Measurements from ENCODE around the gene KRT33B. TPM values are rescaled to one million over a fixed set of nuclear protein-coding genes. Genes with fewer than 3 reads are reported as not detected.
"Not testable (repeated sequence)": the region's sequence is repeated elsewhere in the genome, so short reads cannot be mapped to it uniquely, and the experiment has no call there.

The KRT33B gene
- total RNA-seq, 1 donor from 2014 or later = not detected

- DNase-seq; intact Hi-C loops (cut with micrococcal nuclease); ATAC-seq: not testable (repeated sequence)
Measured at GRCh38 chr17:41395044-41395443, 25.4 kb upstream of the KRT33B start.

GRCh38 chr17:41394254-41394996 is 24.8 kb upstream of the KRT33B start:
- intact Hi-C loops (cut with micrococcal nuclease) = no loop called here
- ATAC-seq (no peak), DNase-seq (no peak)

- intact Hi-C loops (cut with micrococcal nuclease) = no loop called here
- ATAC-seq (peak; percentile 28), DNase-seq (no peak)
Measured at GRCh38 chr17:41393826-41394225, 24.2 kb upstream of the KRT33B start.

GRCh38 chr17:41393294-41393693 is 23.7 kb upstream of the KRT33B start:
- ATAC-seq (peak; percentile 99), DNase-seq (peak; percentile 43)
- intact Hi-C loops (cut with micrococcal nuclease) = no loop called here

- intact Hi-C loops (cut with micrococcal nuclease) = no loop called here
- DNase-seq (no peak), ATAC-seq (no peak)
Measured at GRCh38 chr17:41392278-41392677, 22.7 kb upstream of the KRT33B start.

GRCh38 chr17:41391535-41391934 is 21.9 kb upstream of the KRT33B start:
- ATAC-seq (no peak), DNase-seq (no peak)
- intact Hi-C loops (cut with micrococcal nuclease) = no loop called here

GRCh38 chr17:41390411-41390938 is 20.9 kb upstream of the KRT33B start:
- DNase-seq = no peak
- ATAC-seq = no peak
- intact Hi-C loops (cut with micrococcal nuclease) = no loop called here

- DNase-seq (no peak), ATAC-seq (no peak)
- intact Hi-C loops (cut with micrococcal nuclease) = no loop called here
Measured at GRCh38 chr17:41387670-41388069, 18.1 kb upstream of the KRT33B start.

- DNase-seq = no peak
- no peak for ATAC-seq
- intact Hi-C loops (cut with micrococcal nuclease) = no loop called here
Measured at GRCh38 chr17:41386227-41386626, 16.6 kb upstream of the KRT33B start.

- intact Hi-C loops (cut with micrococcal nuclease) = no loop called here
- ATAC-seq (no peak), DNase-seq (no peak)
Measured at GRCh38 chr17:41383690-41384089, 14.1 kb upstream of the KRT33B start.

GRCh38 chr17:41382394-41382793 is 12.8 kb upstream of the KRT33B start:
- intact Hi-C loops (cut with micrococcal nuclease) = no loop called here
- no peak for ATAC-seq
- DNase-seq = no peak

- ATAC-seq; DNase-seq; intact Hi-C loops (cut with micrococcal nuclease): not testable (repeated sequence)
Measured at GRCh38 chr17:41381943-41382342, 12.3 kb upstream of the KRT33B start, which contains the start of gene KRT34. KRT34 (minus strand) TSS chr17:41382306; CDS start chr17:41382246, 60 bp downstream.

- intact Hi-C loops (cut with micrococcal nuclease); ATAC-seq; DNase-seq: not testable (repeated sequence)
Measured at GRCh38 chr17:41380091-41380490, 10.5 kb upstream of the KRT33B start.

GRCh38 chr17:41377546-41377945 is 7.9 kb upstream of the KRT33B start:
- ATAC-seq = no peak
- DNase-seq = no peak
- intact Hi-C loops (cut with micrococcal nuclease) = no loop called here

GRCh38 chr17:41369023-41369422 is 590 bp downstream of the KRT33B start:
- intact Hi-C loops (cut with micrococcal nuclease) = no loop called here
- ATAC-seq = no peak

GRCh38 chr17:41367426-41368075 is 2.1 kb downstream of the KRT33B start:
- ATAC-seq (no peak), DNase-seq (no peak)
- intact Hi-C loops (cut with micrococcal nuclease) = no loop called here

More at GRCh38 chr17:41369023-41369422, 590 bp downstream of the KRT33B start:
- DNase-seq = no peak

- ATAC-seq (no peak), DNase-seq (no peak)
- intact Hi-C loops (cut with micrococcal nuclease) = no loop called here
Measured at GRCh38 chr17:41366070-41366469, 3.5 kb downstream of the KRT33B start.

- ATAC-seq (no peak), DNase-seq (no peak)
- intact Hi-C loops (cut with micrococcal nuclease) = no loop called here
Measured at GRCh38 chr17:41363881-41364280, 5.7 kb downstream of the KRT33B start.

- intact Hi-C loops (cut with micrococcal nuclease) = no loop called here
- ATAC-seq = no peak
- no peak for DNase-seq
Measured at GRCh38 chr17:41360296-41360995, 9.2 kb downstream of the KRT33B start.

- intact Hi-C loops (cut with micrococcal nuclease) = no loop called here
- no peak for ATAC-seq
- DNase-seq = no peak
Measured at GRCh38 chr17:41354536-41354935, 15.1 kb downstream of the KRT33B start.

Measured in left ventricle myocardium superior (tissue), 1 donor.